Kasumi-1 (cell line): ENCODE measurements around the gene SULF2.

Source experiments
- DNase-seq, 2 experiments: peaks; one replicate each; lab custom pipeline; 2025; lab: John Stamatoyannopoulos, UW

The SULF2 gene

GRCh38 chr20:47784599-47785310, 526 bp downstream of the SULF2 start:
- DNase-seq: no peak

GRCh38 chr20:47783828-47784598, 1.3 kb downstream of the SULF2 start:
- DNase-seq: no peak

- no peak for DNase-seq
Measured at GRCh38 chr20:47782920-47783552, 2.2 kb downstream of the SULF2 start.

GRCh38 chr20:47782076-47782475, 3.2 kb downstream of the SULF2 start:
- DNase-seq: no peak

- DNase-seq: no peak
Measured at GRCh38 chr20:47781632-47782031, 3.6 kb downstream of the SULF2 start.

- no peak for DNase-seq
Measured at GRCh38 chr20:47780720-47781389, 4.4 kb downstream of the SULF2 start.

GRCh38 chr20:47778398-47779354, 6.6 kb downstream of the SULF2 start:
- DNase-seq: no peak

GRCh38 chr20:47777220-47777619, 8.1 kb downstream of the SULF2 start:
- no peak for DNase-seq

GRCh38 chr20:47776639-47777038, 8.6 kb downstream of the SULF2 start:
- DNase-seq: no peak

- DNase-seq: no peak
Measured at GRCh38 chr20:47775841-47776240, 9.4 kb downstream of the SULF2 start.

- DNase-seq: no peak
Measured at GRCh38 chr20:47775039-47775438, 10.2 kb downstream of the SULF2 start.

GRCh38 chr20:47774131-47774777, 11.0 kb downstream of the SULF2 start:
- no peak for DNase-seq

- no peak for DNase-seq
Measured at GRCh38 chr20:47773371-47773786, 11.9 kb downstream of the SULF2 start.

- DNase-seq: no peak
Measured at GRCh38 chr20:47770935-47771334, 14.3 kb downstream of the SULF2 start.

GRCh38 chr20:47768016-47768824, 17.1 kb downstream of the SULF2 start:
- no peak for DNase-seq

GRCh38 chr20:47765691-47766594, 19.3 kb downstream of the SULF2 start:
- DNase-seq: no peak

- DNase-seq: no peak
Measured at GRCh38 chr20:47765271-47765670, 20.0 kb downstream of the SULF2 start.

- DNase-seq: no peak
Measured at GRCh38 chr20:47764154-47764733, 21.0 kb downstream of the SULF2 start.
